ENCODE measurements around the gene RGS17.

GRCh38 chr6:152975204-152975915 is 155.7 kb downstream of the RGS17 start:
- TF ChIP-seq CTCF (IDR thresholded peaks at IDR 0.05) = no peak
- no peak for TF ChIP-seq POLR2A (IDR thresholded peaks at IDR 0.05)

All from lower leg skin (tissue), 3 donors.